B cell (primary cell): ENCODE data around the gene SLC39A11. TPM values are rescaled to one million over a fixed set of nuclear protein-coding genes. Genes with fewer than 3 reads are reported as not detected.

ENCODE experiments used
- ATAC-seq: fragments of 200-7000 bp; cut with Tn5 transposase; one replicate; pipeline ENCODE4 v1.10.0; 2021; ENCODE audit warnings: low read depth, mild to moderate bottlenecking, moderate number of reproducible peaks, moderate library complexity
- CTCF ChIA-PET: fragments of 350-600 bp; sonication (Branson Sonifier 250); formaldehyde crosslinking; loops from one replicate; lab custom pipeline; 2021; ENCODE audit warnings: antibody characterized with exemption, inconsistent platforms; lab: Charles Lee
- POLR2A ChIA-PET: fragments of 350-600 bp; sonication (Branson Sonifier 250); formaldehyde crosslinking; loops from one replicate; lab custom pipeline; 2021; ENCODE audit warnings: antibody characterized with exemption; lab: Charles Lee
- DNase-seq: peaks from one replicate; pipeline ENCODE4 v3.0.0; 2013
- H2AFZ ChIP-seq: 2 replicates; pipeline ENCODE4 v1.6.1; 2012; ENCODE audit warnings: mild to moderate bottlenecking, low read depth, low read length; ENCODE audit not compliant: insufficient read depth, poor library complexity, severe bottlenecking
- H3K27ac ChIP-seq, 2 donors: 1 replicate in 1 of 2; 2 replicates in 1 of 2; pipeline ENCODE4 v1.5.1; 2012 to 2013; ENCODE audit warnings: low read length in 2 of 2, mild to moderate bottlenecking in 2 of 2, moderate library complexity in 1 of 2
- H3K27me3 ChIP-seq, 4 experiments: fragments of 200-600 bp in 1 of 4; sonication (generic) in 1 of 4; replicated peaks in 1 of 4; 1 replicate in 2 of 4; 2 replicates in 2 of 4; pipeline versions ENCODE4 v1.6.1 to v1.7.0; 2013 to 2016; ENCODE audit warnings: low read length in 3 of 4, mild to moderate bottlenecking in 2 of 4, mixed read lengths in 1 of 4, moderate library complexity in 1 of 4; ENCODE audit not compliant: insufficient read depth in 4 of 4, control insufficient read depth in 3 of 4; ENCODE audit errors: control extremely low read depth in 1 of 4
- H3K36me3 ChIP-seq, 2 experiments: replicated peaks in 1 of 2; 1 replicate in 1 of 2; 2 replicates in 1 of 2; pipeline versions ENCODE4 v1.6.1 to v1.7.1; 2013; ENCODE audit warnings: low read length in 1 of 2; ENCODE audit not compliant: insufficient read depth in 2 of 2, control insufficient read depth in 1 of 2; ENCODE audit errors: control extremely low read depth in 1 of 2, extremely low read depth in 1 of 2
- H3K4me1 ChIP-seq, 2 donors: fragments of 200-600 bp in 1 of 2; sonication (generic) in 1 of 2; 1 replicate in 1 of 2; 2 replicates in 1 of 2; pipeline versions ENCODE4 v1.5.1 to v1.6.1; 2013 to 2017; ENCODE audit warnings: low read length in 2 of 2; ENCODE audit not compliant: control insufficient read depth in 2 of 2, insufficient read depth in 2 of 2
- H3K4me2 ChIP-seq: replicated peaks from 2 replicates; pipeline ENCODE3; 2012; ENCODE audit warnings: mild to moderate bottlenecking, low read depth, low read length; ENCODE audit not compliant: poor library complexity, severe bottlenecking
- H3K4me3 ChIP-seq, 5 experiments: fragments of 200-600 bp in 1 of 5; sonication (generic) in 1 of 5; 1 replicate in 3 of 5; 2 replicates in 2 of 5; pipeline versions ENCODE4 v1.5.1 to v1.7.0; 2011 to 2016; ENCODE audit warnings: low read length in 4 of 5, mild to moderate bottlenecking in 4 of 5, low read depth in 2 of 5, control low read depth in 1 of 5, moderate library complexity in 1 of 5; ENCODE audit not compliant: insufficient read depth in 1 of 5; ENCODE audit errors: control extremely low read depth in 1 of 5, extremely low read depth in 1 of 5
- H3K79me2 ChIP-seq: fragments of 200-600 bp; sonication (generic); one replicate; pipeline ENCODE4 v1.6.0; 2016; ENCODE audit warnings: low read length; ENCODE audit not compliant: control insufficient read depth, insufficient read depth
- H3K9ac ChIP-seq: fragments of 200-600 bp; sonication (generic); 2 replicates; pipeline ENCODE4 v1.6.1; 2017; ENCODE audit warnings: mild to moderate bottlenecking, low read length, moderate library complexity
- H3K9me3 ChIP-seq, 3 donors: one replicate each; pipeline versions ENCODE4 v1.6.1 to v1.7.1; 2013; ENCODE audit warnings: low read length in 2 of 3; ENCODE audit not compliant: control insufficient read depth in 2 of 3, insufficient read depth in 1 of 3; ENCODE audit errors: control extremely low read depth in 1 of 3
- H4K20me1 ChIP-seq: 2 replicates; pipeline ENCODE4 v1.6.0; 2012; ENCODE audit warnings: mild to moderate bottlenecking, low read length; ENCODE audit not compliant: insufficient read depth, control insufficient read depth, poor library complexity, severe bottlenecking
- H3K27ac Mint-ChIP-seq: one replicate; pipeline ENCODE4 v1.8.0; 2021; ENCODE audit warnings: mixed read lengths
- H3K27me3 Mint-ChIP-seq: one replicate; pipeline ENCODE4 v1.8.0; 2021; ENCODE audit warnings: mixed read lengths
- H3K4me1 Mint-ChIP-seq: one replicate; pipeline ENCODE4 v1.8.0; 2021; ENCODE audit warnings: mixed read lengths
- H3K4me3 Mint-ChIP-seq: one replicate; pipeline ENCODE4 v1.8.0; 2021; ENCODE audit warnings: mixed read lengths
- H3K9me3 Mint-ChIP-seq: one replicate; pipeline ENCODE4 v1.8.0; 2022; ENCODE audit warnings: mixed read lengths; ENCODE audit not compliant: insufficient read depth
- EZH2 ChIP-seq: IDR thresholded peaks from 2 replicates; pipeline ENCODE4 v1.6.1; 2012; ENCODE audit warnings: borderline replicate concordance, low read depth, mild to moderate bottlenecking, moderate library complexity, low read length; ENCODE audit not compliant: insufficient read depth, poor library complexity, severe bottlenecking
- WGBS: methylation state at CpG from one replicate; pipeline ENCODE4 v1.1.5; 2013; ENCODE audit warnings: missing lambda C conversion rate; ENCODE audit not compliant: insufficient coverage; 5-methylcytosine and 5-hydroxymethylcytosine counted together
- intact Hi-C: fragments of 100-400 bp; cut with micrococcal nuclease; formaldehyde crosslinking; loops from one replicate; pipeline ENCODE4 v1.10.0; 2022
- polyA plus RNA-seq: library from polyadenylated mRNA; depleted of rRNA; stranded (reverse); fragments of >200 nt; gene quantifications from 2 replicates; pipeline ENCODE4 v1.2.3, GENCODE V29; 2012
- total RNA-seq, 2 donors: library from RNA; stranded (reverse); fragments of 120-200 nt in 1 of 2; gene quantifications; 1 replicate in 1 of 2; 2 replicates in 1 of 2; pipeline versions ENCODE4 v1.2.3 to v1.2.4, GENCODE V29; 2013 to 2022
- TF ChIP-seq, protein P1 (sequence below): fragments of 200-600 bp; IDR thresholded peaks from one replicate; pipeline ENCODE4 v1.8.0; 2022; ENCODE audit warnings: antibody characterized with exemption, mild to moderate bottlenecking

SLC39A11 gene
- total and polyA plus RNA-seq, 2 donors (not counting 1 experiment from before 2014, with no cell fraction given): 6.9 to 39.6 TPM

DNA sequence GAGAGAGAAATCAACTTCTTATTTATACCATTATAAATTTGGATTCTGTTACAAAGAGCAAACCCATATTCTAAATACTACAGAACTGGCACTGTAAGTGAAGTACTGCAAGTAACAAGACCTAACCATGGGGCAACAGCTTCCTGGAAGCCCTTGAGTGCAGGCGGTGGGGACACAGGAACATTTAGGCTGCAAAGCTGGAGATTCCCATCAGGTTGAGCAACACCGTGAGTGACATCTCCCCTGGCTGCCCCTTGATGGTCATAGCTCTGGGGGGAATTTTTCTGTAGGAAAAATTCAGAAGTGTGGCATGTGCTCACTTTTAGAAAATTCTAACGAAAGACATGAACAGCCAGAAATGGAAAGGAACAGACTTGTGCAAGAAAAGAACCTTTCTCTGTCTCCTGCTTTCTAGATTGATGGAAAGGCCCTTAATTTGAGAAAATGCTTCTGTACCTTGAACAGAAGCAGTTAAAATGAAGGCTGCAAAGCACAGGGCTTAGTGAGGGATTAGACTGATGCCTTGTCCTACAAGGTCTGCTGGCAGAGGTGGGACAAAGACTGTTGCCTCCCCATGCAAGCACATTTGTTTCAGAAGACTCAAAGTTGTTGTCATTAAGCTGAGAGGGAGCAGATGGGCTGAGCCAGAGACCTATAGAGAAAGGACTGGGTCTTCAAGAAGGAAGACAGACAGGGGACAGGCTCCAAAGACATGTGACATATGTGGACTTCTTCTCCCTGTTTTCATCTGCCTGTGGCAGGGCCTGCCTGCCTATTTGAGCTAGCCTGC lies 380.8 kb downstream of the SLC39A11 start:
- Histone ChIP-seq H3K36me3 (no peaks in the 10 kb centered on the region), H2AFZ (no peak overlapping the region), H3K9me3 (peaks cover 0 to 21% (median 11%) of the 10 kb centered on the region in 3 donors), H3K9ac (no peak overlapping the region), H3K4me3 (no peak overlapping the region), H3K4me1 (no peaks in the 10 kb centered on the region), H3K4me2 (no peak overlapping the region), H4K20me1 (no peaks in the 10 kb centered on the region), H3K27me3 (no peaks in the 10 kb centered on the region), H3K27ac (no peak overlapping the region), H3K79me2 (no peaks in the 10 kb centered on the region)
- H3K4me1 Mint-ChIP-seq: no peaks in the 10 kb centered on the region
- H3K9me3 Mint-ChIP-seq: peaks cover 5% of the 10 kb centered on the region
- ChIA-PET CTCF (no interaction called here), POLR2A (no interaction called here)
- H3K27me3 Mint-ChIP-seq: no peaks in the 10 kb centered on the region
- intact Hi-C loops: no loop called here
- TF ChIP-seq EZH2: no peak
- TF ChIP-seq, protein P1, sequence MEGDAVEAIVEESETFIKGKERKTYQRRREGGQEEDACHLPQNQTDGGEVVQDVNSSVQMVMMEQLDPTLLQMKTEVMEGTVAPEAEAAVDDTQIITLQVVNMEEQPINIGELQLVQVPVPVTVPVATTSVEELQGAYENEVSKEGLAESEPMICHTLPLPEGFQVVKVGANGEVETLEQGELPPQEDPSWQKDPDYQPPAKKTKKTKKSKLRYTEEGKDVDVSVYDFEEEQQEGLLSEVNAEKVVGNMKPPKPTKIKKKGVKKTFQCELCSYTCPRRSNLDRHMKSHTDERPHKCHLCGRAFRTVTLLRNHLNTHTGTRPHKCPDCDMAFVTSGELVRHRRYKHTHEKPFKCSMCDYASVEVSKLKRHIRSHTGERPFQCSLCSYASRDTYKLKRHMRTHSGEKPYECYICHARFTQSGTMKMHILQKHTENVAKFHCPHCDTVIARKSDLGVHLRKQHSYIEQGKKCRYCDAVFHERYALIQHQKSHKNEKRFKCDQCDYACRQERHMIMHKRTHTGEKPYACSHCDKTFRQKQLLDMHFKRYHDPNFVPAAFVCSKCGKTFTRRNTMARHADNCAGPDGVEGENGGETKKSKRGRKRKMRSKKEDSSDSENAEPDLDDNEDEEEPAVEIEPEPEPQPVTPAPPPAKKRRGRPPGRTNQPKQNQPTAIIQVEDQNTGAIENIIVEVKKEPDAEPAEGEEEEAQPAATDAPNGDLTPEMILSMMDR: no peak
- H3K27ac Mint-ChIP-seq: no peak overlapping the region
- DNase-seq (no peak), ATAC-seq (no peak)
- 100% methylated on average over 3 of the region's 3 CpGs for WGBS
- H3K4me3 Mint-ChIP-seq: no peak overlapping the region

DNA sequence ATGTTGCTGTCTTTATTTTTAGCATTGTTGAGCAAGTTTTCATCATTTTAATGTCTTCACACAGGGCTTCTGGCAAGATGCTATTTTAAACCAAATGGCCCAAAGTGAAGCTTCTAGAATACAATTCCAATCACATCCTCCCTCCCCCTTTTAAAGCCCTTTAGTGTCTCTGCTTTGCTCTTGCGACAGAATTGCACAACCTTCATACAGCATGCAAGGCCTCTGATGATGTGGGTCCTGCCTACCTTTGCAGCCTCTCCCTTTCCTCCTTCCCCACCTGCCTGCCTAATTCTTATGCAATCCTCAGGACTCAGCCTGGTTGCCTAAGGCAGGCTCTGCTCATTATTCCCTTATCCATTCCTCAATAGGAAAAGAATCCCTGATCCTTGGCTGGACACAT lies 381.7 kb downstream of the SLC39A11 start:
- no peak overlapping the region for H3K27ac Mint-ChIP-seq
- no peak for DNase-seq
- Histone ChIP-seq H3K4me2 (no peak overlapping the region), H3K9ac (no peak overlapping the region), H3K4me3 (no peak overlapping the region), H3K27me3 (no peaks in the 10 kb centered on the region), H3K9me3 (peaks cover 0 to 21% (median 11%) of the 10 kb centered on the region in 3 donors), H3K27ac (no peak overlapping the region), H3K79me2 (no peaks in the 10 kb centered on the region), H4K20me1 (no peaks in the 10 kb centered on the region), H2AFZ (no peak overlapping the region), H3K36me3 (no peaks in the 10 kb centered on the region), H3K4me1 (no peaks in the 10 kb centered on the region)
- CTCF ChIA-PET: no interaction called here
- POLR2A ChIA-PET: no interaction called here
- intact Hi-C loops: no loop called here
- no peak for ATAC-seq
- no peak overlapping the region for H3K4me3 Mint-ChIP-seq
- H3K27me3 Mint-ChIP-seq: no peaks in the 10 kb centered on the region
- TF ChIP-seq, protein P1: no peak
- no peak for TF ChIP-seq EZH2
- H3K4me1 Mint-ChIP-seq: no peaks in the 10 kb centered on the region
- H3K9me3 Mint-ChIP-seq: peaks cover 5% of the 10 kb centered on the region
- WGBS: 100% methylated on average over 1 of the region's 1 CpG
